ENCODE data around the gene EPHA6. TPM values are rescaled to one million over a fixed set of nuclear protein-coding genes. Genes with fewer than 3 reads are reported as not detected.

Gene EPHA6
- total and polyA plus RNA-seq, 10 of the 15 experiments (the other 5 are each of a cell fraction or from before 2014, with no cell fraction given) = not detected

GRCh38 chr3:97658668-97659285 is 844.4 kb downstream of the EPHA6 start (continued):
- no peak for TF ChIP-seq CBFB (IDR thresholded peaks at IDR 0.05; ENCODE audit: low read depth)
- no peak for TF ChIP-seq ZZZ3 (IDR thresholded peaks at IDR 0.05; ENCODE audit: control insufficient read depth, insufficient read length, low read depth)
- no peak for TF ChIP-seq CEBPB (IDR thresholded peaks at IDR 0.05; ENCODE audit: borderline replicate concordance in 1 of 2, low read depth in 2 of 2, low read length in 2 of 2)
- no peak for TF ChIP-seq GATAD2B (conservative IDR thresholded peaks at IDR 0.05; ENCODE audit: low read depth)
- TF ChIP-seq, protein P1, sequence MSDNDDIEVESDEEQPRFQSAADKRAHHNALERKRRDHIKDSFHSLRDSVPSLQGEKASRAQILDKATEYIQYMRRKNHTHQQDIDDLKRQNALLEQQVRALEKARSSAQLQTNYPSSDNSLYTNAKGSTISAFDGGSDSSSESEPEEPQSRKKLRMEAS (IDR thresholded peaks at IDR 0.05; ENCODE audit: low read depth, low read length) = no peak
- TF ChIP-seq, protein P2, sequence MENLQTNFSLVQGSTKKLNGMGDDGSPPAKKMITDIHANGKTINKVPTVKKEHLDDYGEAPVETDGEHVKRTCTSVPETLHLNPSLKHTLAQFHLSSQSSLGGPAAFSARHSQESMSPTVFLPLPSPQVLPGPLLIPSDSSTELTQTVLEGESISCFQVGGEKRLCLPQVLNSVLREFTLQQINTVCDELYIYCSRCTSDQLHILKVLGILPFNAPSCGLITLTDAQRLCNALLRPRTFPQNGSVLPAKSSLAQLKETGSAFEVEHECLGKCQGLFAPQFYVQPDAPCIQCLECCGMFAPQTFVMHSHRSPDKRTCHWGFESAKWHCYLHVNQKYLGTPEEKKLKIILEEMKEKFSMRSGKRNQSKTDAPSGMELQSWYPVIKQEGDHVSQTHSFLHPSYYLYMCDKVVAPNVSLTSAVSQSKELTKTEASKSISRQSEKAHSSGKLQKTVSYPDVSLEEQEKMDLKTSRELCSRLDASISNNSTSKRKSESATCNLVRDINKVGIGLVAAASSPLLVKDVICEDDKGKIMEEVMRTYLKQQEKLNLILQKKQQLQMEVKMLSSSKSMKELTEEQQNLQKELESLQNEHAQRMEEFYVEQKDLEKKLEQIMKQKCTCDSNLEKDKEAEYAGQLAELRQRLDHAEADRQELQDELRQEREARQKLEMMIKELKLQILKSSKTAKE (IDR thresholded peaks at IDR 0.05; ENCODE audit: low read depth, poor library complexity, severe bottlenecking) = no peak

- intact Hi-C loops (cut with micrococcal nuclease; ENCODE audit: unreplicated experiment) (no loop called here), in situ Hi-C loops (cut with MboI) (no loop called here)
- ATAC-seq (no peak), DNase-seq (ENCODE audit: low read depth, low spot score) (no peak), FAIRE-seq (no peak)
- H3K4me2 ChIP-seq (ENCODE audit: control insufficient read depth, insufficient read depth) = no peak overlapping the region
- no peaks in the 10 kb centered on the region for H3K4me1 ChIP-seq (ENCODE audit: control insufficient read depth, insufficient read depth, low read length)
- ChIA-PET CTCF (no interaction called here), SMC1A (ENCODE audit: uncharacterized antibody, unreplicated experiment) (no interaction called here), RAD21 (ENCODE audit: unreplicated experiment) (no interaction called here), POLR2A (no interaction called here)
- no peak overlapping the region for H3K9ac ChIP-seq (ENCODE audit: control insufficient read depth, insufficient read depth, low read length)
- H3K27me3 ChIP-seq (replicated peaks in 1 of 2; ENCODE audit: control insufficient read depth in 2 of 2, insufficient read depth in 2 of 2, low read length in 1 of 2) = no peaks in the 10 kb centered on the region
- H3K4me3 ChIP-seq = no peak overlapping the region
- H3K9me3 ChIP-seq (replicated peaks; ENCODE audit: control insufficient read depth, insufficient read depth, low read length) = no peaks in the 10 kb centered on the region
- BruUV-seq (replicated peaks) = no TSS peak
- no peaks in the 10 kb centered on the region for H3K79me2 ChIP-seq (ENCODE audit: control insufficient read depth, insufficient read depth, low read length)
- 14% methylated on average over 5 of the region's 5 CpGs for WGBS (ENCODE audit: insufficient coverage, insufficient replicate concordance, low lambda C conversion rate, missing lambda C conversion rate)
- H3K36me3 ChIP-seq (ENCODE audit: control insufficient read depth in 2 of 2, insufficient read depth in 2 of 2, low read length in 1 of 2) = no peaks in the 10 kb centered on the region
- no peak overlapping the region for H2AFZ ChIP-seq (ENCODE audit: control insufficient read depth, low read depth, low read length)
- no peak overlapping the region for H3K27ac ChIP-seq (ENCODE audit: control insufficient read depth, insufficient read depth)
- no peaks in the 10 kb centered on the region for H4K20me1 ChIP-seq (ENCODE audit: control insufficient read depth, insufficient read depth)
- TF ChIP-seq USF2 (IDR thresholded peaks at IDR 0.05; ENCODE audit: borderline replicate concordance, low read depth, low read length) (no peak), TCF7 (IDR thresholded peaks at IDR 0.05; ENCODE audit: borderline replicate concordance) (no peak), CEBPZ (IDR thresholded peaks at IDR 0.05; ENCODE audit: low read depth, low read length) (no peak), MTA3 (IDR thresholded peaks at IDR 0.05; ENCODE audit: borderline replicate concordance, low read length) (no peak), JUNB (IDR thresholded peaks at IDR 0.05) (no peak), ETV6 (conservative IDR thresholded peaks at IDR 0.05 in 1 of 2, IDR thresholded peaks at IDR 0.05 in 1 of 2; ENCODE audit: borderline replicate concordance in 1 of 2, low read depth in 1 of 2) (no peak), SREBF2 (IDR thresholded peaks at IDR 0.05; ENCODE audit: low read length) (no peak), BHLHE40 (IDR thresholded peaks at IDR 0.05; ENCODE audit: borderline replicate concordance in 1 of 2, low read depth in 2 of 2, low read length in 1 of 2) (no peak)
Observed at GRCh38 chr3:97662264-97662663, 847.9 kb downstream of the EPHA6 start.

Measured in GM12878 (cell line).